Measurements from ENCODE around the gene SPRR3.
"Not testable (repeated sequence)": the region's sequence is repeated elsewhere in the genome, so short reads cannot be mapped to it uniquely, and the experiment has no call there.

SPRR3 gene

DNA sequence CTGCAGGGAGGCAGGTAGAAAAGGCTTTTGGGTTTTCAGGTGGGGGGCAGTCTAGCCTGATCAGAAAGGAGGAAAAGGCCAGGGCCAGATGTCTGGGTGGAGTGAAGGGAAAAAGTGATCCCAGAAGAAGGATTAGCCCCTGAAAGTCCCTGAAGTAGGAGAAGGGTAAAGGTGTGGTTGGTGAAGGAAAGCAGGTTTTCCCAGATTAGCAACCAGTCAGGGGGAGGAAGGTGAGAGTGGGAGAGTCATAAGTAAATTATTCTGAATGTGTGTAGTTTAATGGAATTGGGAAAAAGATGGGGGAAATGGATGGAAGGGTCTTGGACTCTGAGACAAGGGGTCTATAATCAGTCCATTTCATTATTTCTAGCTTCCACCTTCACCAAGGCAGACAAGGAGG, 18.3 kb upstream of the SPRR3 start:
- no peak for DNase-seq (ENCODE audit: low read depth in 2 of 2)

DNA sequence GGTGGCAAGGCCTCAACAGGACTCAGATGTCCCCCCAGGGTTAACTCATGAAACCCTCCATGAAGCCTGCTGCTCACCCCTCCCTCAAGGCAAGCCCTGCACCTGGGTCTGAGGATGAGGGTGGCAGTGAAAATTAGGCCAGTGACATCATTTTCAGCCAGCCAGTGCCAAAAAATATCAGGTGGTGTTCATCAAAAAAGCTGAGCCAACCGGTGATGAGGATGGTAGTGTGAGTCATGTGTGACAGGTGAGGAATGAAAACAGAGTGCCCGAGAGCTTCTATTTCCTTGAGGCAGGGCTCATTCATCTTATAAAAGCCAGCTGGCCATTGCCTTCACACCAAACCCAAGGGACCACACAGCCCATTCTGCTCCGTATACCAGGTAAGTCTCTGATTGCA, 17.8 kb upstream of the SPRR3 start, which contains the start of gene SPRR1A:
Gene SPRR1A, plus strand, starts transcription at position 339 of the 400 bp plus-strand sequence. CDS start 1,150 bp downstream, outside the sequence.
- no peak for DNase-seq (ENCODE audit: low read depth in 2 of 2)

DNA sequence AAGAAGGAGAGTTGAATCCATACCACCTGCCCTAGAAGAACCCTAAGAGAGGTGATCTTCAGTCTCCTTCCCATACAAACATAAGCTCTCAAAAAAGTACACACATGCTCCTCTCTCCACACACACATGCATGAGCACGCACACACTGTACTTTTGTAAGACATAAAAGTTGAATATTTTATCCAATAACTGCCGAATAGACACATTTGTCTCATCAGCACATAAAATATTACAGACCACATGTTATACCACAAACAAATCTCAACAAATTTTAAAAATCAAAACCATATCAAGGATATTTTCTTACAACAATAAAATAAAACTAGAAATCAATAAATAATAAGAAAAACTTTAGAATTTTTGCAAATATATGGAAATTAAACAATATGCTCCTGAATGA, 15.0 kb upstream of the SPRR3 start:
- no peak for DNase-seq (ENCODE audit: low read depth in 2 of 2)

DNA sequence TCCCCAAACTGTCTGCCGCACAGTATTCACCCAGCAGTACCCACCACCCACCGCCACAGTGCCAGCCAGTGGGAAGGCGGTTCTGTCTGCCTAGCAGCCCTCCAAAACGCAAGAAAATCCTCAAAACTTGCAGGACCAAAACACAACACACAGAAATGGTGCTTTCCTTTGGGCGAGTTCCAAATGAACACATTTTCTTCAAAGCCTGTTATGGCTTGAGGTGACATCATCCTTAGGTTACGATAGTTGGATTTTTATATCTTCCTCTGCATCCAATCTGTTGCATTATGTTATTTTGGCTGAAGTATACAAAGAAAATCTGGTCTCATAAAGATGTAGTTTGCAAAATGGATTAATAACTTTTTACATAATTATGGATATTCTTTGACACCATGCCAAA, 8.4 kb upstream of the SPRR3 start:
- no peak for DNase-seq (ENCODE audit: low read depth in 2 of 2)

DNA sequence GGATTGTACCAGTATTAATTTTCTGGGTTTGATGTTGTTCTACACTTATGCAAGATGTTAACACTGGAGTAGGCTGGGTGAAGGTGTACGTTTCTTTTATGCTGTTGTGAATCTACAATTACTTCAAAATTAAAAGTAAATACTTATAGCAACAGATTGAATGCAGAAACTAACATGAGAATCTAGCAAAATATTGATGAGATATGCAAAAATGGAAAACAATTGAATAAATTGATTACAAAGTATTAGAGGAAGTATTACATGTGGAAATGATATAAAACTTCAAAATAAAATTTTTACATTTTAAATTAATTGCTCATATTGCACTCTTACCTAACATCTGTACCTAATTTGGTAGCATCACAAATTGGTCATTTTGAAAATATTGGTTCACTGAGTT, 5.7 kb upstream of the SPRR3 start:
- DNase-seq (ENCODE audit: low read depth in 2 of 2), result no peak

DNA sequence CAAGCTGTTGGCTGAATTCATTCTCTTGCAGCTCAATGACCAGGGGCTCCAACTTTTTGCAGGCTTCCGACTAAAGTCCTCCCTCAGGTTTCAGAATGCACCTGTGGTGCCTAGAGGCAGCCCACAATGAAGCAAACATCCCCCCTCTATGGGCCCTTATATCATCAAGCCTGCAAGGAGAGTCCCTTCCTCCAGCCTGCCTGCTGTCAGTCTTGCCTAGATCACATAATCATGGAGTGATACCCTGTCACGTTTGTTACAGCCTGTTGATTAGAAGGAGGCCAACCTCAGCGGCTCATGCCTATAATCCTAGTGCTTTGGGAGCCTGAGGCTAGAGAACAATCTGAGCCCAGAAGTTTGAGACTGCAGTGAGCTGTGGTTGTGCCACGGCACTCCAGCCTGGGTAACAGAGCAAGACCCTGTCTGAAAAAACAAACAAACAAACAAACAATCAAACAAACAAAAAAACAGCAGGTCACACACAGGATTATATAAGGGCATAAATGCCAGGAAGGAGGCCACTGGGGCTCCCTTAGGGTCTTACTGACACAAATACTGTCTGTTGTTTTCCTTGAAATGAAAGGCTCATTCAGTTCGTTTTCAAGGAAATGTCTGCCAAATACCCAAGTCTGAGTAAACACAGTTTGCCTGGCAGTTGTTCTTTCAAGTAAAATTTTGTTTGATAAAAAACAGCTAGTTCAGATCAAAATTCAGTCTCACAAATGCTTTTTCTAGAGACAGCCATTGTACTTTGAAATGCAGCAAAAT, 4.7 kb upstream of the SPRR3 start:
- DNase-seq (ENCODE audit: low read depth in 2 of 2), result no peak

DNA sequence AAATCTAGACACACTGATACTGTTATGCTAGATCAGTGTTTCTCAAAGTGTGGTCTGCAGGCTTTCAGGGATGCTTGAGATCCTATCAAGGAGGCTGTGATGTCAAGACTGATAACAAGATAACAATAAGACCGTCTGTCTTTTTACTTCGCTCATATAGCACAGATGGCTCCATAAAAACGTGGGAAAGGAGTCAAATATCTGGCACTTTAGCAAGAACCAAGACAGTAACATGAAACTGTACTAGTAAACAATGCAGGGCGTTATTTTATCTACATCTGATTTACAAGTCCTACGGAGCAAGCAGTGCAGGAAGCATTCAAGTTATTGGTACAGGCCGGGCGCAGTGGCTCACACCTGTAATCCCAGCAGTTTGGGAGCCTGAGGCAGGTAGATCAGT, 3.6 kb upstream of the SPRR3 start:
- no peak for DNase-seq (ENCODE audit: low read depth in 2 of 2)

DNA sequence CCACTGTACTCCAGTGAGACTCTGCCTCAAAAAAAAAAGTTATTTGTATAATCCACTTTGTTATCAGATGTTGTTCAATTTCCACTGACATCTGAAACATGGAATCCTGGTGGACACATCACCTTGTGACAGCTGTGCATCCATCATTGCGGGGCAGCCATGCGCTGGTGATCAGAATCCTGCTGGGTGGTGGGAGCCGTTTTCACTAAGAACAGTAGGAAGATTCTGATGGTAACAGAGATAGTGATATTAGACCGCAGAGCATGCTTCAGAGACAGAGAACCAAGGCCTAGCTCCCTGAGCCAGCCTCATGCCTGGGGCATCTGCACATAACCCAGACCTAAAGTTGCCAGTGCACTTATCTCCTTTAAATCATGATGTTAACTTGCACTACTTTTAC, 3.1 kb upstream of the SPRR3 start:
- no peak for DNase-seq (ENCODE audit: low read depth in 2 of 2)

DNA sequence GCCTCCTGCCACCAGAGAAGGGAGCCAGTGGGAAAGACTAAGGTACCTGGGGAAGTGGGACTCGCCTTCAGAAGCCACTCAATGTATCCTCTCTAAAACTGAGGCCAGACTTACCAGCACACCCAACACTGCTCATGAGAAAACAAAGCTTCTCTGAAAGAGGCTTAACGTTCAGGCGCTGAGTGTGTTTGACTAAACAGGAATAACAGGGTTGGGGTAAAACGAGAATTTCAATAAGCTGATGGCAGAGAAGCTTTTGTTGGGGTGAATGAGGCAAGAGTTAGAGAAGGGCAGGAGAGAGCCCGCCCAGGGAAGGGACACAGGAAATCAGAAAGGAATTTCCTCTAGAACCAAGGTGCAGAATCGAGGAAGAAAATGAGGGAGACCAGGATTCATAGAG, 1.7 kb upstream of the SPRR3 start:
- no peak for DNase-seq (ENCODE audit: low read depth in 2 of 2)

DNA sequence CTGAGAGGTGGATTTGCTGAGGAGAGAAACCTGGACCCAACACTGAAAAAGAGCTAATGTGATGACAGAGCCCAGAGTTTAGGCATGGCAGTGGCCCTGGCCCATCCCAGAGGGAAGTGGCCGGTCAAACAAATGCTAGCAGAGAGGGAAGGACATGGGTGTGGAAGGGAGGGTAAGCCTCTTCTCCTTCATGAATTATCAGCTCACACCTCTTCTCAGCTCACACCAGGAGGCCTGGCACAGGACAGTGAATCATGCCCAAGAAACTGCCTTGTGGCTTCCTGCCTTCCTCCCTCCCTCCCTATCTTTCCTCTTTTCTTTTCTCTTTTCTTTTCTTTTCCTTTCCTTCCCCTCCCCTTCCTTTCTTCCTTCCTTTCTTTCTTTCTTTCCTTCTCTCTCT, 1.3 kb upstream of the SPRR3 start:
- DNase-seq (ENCODE audit: low read depth in 2 of 2), result no peak

DNA sequence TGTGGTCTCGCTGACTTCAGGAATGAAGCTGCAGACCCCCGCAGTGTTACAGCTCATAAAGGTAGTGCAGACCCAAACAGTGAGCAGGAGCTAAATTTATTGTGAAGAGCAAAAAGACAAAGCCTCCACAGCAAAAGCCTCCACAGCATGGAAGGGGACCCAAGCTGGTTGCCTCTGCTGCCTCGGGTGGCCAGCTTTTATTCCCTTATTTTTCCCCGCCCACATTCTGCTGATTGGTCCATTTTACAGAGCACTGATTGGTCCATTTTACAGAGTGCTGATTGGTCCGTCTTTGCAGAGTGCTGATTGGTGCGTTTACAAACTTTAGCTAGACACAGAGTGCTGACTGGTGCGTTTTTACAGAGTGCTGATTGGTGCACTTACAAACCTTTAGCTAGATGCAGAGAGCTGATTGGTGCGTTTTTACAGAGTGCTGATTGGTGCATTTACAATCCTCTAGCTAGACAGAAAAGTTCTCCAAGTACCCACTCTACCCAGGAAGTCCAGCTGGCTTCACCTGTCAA, 9.7 kb downstream of the SPRR3 start:
- not testable (repeated sequence) for DNase-seq (ENCODE audit: low read depth in 2 of 2)

DNA sequence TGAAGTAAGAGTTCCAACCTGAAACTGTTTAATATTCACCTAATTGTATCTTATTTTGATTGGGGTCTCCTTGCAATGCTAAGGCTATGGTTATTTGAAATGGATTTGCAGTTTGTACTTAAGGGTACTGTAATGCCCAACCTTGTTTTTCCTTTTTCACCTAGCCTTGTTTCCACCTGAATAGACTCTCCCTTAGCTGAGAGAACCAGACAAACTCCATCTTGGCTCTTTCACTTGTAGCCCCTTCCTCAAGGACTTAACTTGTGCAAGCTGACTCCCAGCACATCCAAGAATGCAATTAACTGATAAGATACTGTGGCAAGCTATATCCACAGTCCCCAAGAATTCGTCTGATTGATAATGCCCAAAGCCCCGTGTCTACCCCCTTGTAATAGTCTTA, 20.3 kb downstream of the SPRR3 start:
- not testable (repeated sequence) for DNase-seq (ENCODE audit: low read depth in 2 of 2)

DNA sequence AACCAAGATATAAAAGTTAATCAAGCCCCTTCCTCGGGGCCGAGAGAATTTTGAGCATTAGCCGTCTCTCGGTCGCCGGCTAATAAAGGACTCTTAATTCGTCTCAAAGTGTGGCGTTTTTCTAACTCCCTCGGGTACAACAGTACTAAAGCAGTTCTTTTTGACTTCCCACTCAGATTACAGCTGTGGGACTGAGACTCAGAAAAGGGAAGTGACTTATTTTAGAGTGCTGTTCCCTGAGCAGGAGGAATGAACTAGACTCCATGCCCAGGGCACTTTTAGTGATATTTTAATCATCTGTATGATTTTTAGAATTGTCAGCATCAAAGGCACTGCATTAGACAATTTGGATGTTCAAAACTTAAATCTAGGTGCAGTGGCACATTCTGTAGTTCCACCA, 20.8 kb downstream of the SPRR3 start:
- DNase-seq (ENCODE audit: low read depth in 2 of 2), result not testable (repeated sequence)

DNA sequence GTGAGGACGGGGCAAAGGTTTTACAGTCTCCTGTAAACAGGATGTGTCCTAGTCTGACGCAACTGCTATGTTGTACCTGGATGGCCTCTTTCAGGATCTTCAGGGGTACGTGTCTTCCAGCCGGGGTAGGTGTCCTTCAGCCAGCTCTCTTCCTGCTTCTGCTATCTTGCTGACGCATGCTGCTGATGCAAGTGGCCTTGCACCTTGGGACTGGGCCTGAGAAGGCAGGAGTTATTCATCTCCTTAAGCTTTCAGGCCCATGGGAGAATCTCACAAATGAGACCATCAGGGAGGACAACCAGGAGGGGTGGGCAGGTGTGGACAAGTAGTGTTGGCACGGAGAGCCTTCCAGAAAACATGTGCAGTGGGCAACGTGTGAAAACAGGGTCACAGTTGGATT, 21.6 kb downstream of the SPRR3 start:
- DNase-seq (ENCODE audit: low read depth in 2 of 2), result no peak

DNA sequence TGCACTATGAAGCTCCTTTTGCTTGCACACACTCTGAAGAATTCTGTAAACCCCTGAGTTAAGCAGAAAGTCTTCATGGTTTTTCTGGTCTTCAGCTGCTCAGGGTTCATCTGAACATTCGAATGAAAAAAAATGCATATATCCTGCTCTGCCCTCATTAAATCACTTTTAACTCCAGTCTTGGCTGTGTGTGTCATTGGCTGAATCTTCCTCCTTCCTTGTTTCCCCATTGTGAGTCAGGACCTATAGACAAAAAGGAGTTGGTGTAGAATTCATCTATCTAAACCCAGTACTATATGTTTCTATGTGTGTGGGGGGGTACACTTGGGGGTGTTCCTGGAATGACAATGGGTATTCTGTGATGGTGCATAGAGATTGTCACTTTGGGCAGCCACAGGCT, 22.9 kb downstream of the SPRR3 start:
- no peak for DNase-seq (ENCODE audit: low read depth in 2 of 2)

DNA sequence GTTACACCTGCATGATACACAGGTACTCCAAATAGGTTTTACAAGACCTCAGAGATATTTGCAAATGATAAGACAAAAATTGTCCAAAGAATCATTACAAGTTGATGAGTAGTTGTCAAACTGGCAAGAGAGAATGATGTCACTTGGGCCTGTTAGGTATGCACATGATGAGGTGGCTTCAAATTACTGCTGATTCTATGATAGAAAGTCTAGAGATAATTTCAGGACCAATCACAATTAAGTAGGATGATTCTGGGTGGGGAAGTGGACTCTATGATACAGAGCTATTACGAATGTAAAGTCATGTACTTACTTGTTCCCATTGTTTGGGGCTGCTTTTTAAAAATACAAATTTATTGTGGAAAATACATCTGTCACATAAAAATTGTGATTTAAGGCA, 24.2 kb downstream of the SPRR3 start:
- no peak for DNase-seq (ENCODE audit: low read depth in 2 of 2)

DNA sequence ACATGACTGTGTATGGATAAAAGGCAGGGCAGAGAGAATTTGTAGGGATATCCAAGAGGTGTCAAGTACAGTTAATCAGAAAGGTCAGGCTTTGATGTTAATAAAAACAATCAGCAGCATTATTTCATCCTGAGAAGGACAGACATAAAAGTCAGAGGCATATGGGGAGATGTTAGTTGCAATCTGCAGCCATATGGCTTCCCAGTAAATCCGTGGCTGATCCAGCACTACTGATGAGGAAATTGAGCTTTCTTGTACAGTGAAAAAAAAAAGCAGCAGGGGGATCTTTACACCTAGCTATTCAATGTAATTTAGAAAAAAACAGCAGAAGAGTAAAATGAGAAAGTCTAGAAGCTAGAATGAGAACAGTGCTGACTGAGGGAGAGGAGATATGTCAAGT, 27.2 kb downstream of the SPRR3 start:
- DNase-seq (ENCODE audit: low read depth in 2 of 2), result no peak

DNA sequence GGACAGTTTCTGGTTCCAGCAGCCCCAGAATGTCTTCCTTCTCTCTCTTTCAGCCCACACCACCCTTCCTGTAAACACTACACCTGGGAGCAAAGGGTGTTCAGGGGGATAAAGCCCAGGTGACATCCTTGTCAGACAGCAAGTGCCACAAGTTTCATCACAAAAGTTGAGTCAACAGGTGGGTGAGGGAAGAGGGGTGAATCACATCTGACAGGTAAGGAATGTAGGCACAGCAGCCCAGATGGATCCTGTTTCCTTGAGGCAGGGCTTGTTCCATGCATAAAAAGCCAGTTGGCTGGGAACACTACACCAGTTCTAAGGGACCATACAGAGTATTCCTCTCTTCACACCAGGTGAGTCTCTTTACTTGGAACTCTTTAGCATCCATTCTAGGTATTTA, 29.3 kb downstream of the SPRR3 start, which contains the start of gene SPRR1B:
Gene SPRR1B, plus strand, starts transcription at position 309 of the 400 bp plus-strand sequence. CDS start 1,143 bp downstream, outside the sequence.
- DNase-seq (ENCODE audit: low read depth in 2 of 2), result no peak

DNA sequence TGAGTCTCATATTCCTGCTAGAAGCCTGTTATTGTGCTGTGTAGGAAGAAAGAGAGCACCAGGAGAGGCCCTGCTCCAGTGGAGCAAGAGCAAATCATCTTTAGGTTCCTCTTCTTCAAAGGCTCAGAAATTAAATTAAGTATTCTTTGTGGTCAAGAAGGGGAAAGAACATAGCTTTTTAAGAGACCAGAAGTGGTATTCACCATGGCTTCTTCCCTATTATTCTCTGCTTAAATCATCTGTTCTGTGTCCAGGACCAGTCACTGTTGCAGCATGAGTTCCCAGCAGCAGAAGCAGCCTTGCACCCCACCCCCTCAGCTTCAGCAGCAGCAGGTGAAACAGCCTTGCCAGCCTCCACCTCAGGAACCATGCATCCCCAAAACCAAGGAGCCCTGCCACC, 30.5 kb downstream of the SPRR3 start:
- DNase-seq (ENCODE audit: low read depth in 2 of 2), result no peak

DNA sequence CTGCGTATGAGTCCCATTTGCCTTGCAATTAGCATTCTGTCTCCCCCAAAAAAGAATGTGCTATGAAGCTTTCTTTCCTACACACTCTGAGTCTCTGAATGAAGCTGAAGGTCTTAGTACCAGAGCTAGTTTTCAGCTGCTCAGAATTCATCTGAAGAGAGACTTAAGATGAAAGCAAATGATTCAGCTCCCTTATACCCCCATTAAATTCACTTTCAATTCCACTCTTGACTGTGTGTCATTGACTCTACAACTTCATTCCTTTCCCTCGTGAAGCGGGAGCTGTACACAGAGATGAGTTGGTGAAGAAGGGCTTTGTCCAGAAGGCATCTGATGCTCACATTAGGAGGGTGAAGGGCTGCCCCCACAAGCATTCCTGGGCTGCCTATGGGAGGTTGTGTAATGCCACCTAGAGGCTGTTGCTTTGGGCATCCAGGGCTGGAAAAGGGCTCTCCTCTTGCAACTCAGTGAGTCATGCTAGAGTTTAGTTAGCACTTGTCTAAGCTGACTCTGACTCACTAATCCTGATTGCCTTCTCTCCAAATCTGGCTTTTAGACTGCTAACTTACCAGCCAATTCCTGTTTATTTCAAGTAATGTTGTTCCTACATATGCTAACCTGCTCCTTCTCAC, 31.2 kb downstream of the SPRR3 start:
- DNase-seq (ENCODE audit: low read depth in 2 of 2), result no peak

DNA sequence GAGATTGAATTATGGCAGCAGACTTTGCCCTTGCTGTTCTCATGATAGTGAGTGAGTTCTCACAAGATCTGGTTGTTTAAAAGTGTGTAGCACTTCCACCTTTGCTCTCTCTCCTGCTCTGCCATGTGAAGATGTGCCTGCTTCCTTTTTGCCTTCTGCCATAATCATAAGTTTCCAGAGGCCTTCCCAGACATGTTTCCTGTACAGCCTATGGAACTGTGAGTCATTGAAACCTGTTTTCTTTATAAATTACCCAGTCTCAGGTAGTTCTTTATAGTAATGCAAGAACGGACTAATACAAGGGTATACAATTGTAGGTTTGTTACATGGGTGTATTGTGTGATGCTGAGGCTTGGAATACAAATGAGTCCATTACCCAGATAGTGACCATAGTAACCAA, 33.7 kb downstream of the SPRR3 start:
- no peak for DNase-seq (ENCODE audit: low read depth in 2 of 2)

DNA sequence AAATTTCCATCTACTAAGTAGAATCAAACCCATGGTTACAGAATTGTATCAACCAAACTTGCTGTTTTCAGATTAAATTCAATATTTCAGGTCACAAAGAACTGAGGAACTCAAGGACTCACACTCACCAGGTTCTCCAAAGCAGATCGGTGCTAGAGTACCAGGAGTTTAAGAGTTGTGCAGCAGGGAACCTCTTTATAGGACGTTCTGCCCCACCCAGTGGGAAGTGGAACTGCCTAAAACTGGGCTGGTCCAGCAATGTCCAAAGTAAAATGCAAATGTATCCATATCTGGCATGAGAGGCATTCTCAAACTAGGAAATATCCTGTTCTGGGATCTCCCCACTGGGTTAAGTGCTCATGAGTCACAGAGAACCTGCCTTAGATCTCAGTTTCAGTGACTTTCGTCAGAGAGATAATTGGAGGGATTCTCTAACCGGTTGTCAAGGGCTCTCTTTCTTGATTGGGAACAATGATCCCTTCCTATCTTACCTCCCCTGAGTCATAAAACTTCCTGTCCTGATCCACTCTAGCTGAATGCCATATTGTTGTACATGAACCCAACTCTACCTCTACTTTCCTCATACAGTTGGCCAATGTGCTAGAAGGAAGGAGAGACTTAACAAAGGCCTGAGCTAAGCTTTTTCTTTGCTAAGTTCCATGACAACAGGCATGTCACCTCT, 39.5 kb downstream of the SPRR3 start, which contains the start of gene SPRR2D:
Gene SPRR2D, minus strand, starts transcription at position 171 of the 682 bp plus-strand sequence. CDS start 774 bp downstream, outside the sequence.
- no peak for DNase-seq (ENCODE audit: low read depth in 2 of 2)

All from stimulated activated CD8-positive, alpha-beta memory T cell treated with anti-CD3 and anti-CD28 coated beads, Interleukin-2, amount 100 ng/mL, for 1 hour (primary cell).